HG03469 (cell line): ENCODE measurements around the gene SPPL2B.
"Not testable (repeated sequence)": the region's sequence is repeated elsewhere in the genome, so short reads cannot be mapped to it uniquely, and the experiment has no call there.

Source experiments
- ATAC-seq: cut with Tn5 transposase; IDR thresholded peaks from one replicate; pipeline ENCODE4 v1.9.1; 2021; ENCODE audit warnings: mild to moderate bottlenecking, moderate library complexity, moderate number of reproducible peaks; ENCODE audit not compliant: unreplicated experiment

Gene SPPL2B

GRCh38 chr19:2374808-2375207 is 46.3 kb downstream of the SPPL2B start:
- no peak for ATAC-seq

DNA sequence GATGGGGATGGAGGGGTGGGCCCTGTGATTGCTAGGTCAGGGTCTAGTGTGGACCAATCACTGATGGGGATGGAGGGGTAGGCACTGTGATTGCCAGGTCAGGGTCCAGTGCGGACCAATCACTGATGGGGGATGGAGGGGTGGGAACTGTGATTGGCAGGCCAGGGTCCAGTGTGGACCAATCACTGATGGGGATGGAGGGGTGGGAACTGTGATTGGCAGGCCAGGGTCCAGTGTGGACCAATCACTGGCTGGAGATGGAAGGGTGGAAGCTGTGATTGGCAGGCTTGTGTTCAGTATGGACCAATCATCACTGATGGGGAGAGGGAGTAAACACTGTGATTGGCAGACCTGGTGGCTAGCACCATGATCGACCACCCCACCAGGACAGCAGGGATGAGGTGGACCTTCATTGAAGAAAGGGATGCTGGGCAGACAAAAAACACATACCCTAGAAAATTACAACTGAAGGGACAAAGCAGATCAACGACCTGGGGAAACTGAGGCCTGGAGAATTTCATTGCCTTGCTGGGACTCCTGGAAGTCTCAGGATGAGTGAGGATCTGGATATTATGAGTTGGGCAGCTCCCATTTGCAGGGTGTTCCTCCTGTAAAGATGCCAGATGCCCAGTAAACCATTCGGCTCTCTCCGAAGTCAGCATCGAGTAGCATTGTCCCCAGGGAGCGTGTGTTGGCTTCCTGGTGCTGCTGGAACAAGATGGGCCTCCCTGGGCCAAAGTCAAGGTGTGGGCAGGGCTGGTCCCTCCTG is 47.1 kb downstream of the SPPL2B start:
- ATAC-seq = no peak

DNA sequence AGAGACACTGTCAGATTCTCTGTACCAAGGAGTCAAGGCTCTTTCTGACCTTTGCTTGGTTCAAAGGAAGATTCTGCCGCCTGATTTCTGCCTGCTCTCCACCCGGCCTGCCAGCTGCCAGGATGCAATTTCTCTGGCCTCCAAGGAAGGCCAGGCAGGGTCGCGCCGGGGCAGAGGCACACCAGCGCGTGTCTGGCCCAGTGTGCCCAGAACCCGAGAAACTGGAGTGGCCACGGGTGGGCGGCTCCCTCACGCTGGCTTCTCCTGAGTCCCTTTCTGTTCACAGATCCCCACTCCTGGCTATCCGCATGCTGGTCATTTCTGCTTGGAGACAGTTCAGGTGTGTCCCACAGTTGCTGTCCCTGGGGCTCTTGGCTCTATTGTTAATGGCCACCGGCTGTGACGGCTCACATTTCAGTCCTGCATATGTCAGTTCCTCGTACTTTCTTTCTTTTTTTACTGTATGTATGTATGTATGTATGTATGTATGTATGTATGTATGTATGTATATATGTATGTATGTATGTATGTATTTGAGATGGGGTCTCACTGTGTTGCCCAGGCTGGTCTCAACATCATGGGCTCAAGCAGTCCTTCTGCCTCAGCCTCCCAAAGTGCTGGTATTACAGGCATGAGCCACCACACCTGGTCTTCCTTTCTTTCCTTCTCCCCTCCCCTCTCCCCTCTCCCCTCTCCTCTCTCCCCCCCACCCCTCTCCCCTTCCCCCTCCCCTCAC is 48.5 kb downstream of the SPPL2B start:
- ATAC-seq = no peak

- no peak for ATAC-seq
Measured at GRCh38 chr19:2380567-2380966, 52.1 kb downstream of the SPPL2B start.

DNA sequence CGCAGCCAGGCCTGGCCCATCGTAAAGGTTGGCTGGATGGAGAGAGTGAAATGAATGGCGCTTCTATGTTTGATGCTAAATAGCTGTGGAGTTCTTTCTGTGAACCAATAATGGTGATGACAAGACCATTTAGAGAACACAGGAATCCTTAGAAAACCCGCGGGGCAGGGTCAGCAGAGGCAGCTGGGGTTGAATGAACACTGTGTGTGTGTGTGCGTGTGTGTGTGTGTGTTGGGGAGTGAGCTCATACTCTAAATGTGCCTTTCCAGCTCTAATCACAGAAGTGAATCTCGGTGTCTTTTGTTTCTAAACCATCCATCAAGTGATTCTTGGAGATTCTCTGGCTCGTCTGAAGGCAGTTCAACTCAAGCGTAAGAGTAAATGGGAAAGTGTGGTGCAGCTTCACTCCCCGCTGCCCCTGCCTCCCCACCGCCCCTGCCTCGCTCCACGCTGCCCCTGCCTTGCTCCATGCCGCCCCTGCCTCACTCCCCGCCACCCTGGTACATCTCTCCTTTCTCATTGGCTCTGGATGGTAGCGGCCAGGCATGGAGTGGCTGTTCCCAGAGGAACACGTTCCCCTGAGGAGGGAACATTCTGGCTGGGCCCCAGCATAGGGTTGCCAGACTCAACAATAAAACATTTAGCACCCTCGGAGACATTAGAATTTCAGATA is 52.8 kb downstream of the SPPL2B start:
- no peak for ATAC-seq

DNA sequence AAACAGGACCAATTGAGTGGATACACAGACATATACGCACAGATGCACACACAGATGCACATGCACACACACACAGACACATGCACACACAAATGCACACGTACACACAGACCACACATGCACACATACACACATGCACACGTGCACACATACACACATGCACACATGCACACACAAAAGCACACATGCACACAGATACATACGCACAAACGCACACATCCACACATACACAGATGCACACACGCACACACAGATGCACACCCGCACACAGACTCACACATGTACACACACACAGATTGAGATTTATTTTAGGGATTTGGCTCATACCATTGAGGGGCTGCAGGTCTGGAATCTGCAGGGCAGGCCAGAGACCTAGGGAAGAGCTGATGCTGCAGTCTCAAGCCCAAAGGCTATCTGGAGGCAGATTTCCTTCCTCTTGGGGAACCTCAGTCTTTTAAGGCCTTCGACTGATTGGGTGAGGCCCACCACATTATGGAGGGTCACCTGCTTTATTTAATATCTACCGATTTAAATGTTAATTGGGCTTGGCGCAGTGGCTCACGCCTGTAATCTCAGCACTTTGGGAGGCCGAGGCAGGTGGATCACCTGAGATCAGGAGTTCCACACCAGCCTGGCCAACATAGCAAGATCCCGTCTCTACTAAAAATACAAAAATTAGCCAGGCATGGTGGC is 54.2 kb downstream of the SPPL2B start:
- ATAC-seq = no peak

DNA sequence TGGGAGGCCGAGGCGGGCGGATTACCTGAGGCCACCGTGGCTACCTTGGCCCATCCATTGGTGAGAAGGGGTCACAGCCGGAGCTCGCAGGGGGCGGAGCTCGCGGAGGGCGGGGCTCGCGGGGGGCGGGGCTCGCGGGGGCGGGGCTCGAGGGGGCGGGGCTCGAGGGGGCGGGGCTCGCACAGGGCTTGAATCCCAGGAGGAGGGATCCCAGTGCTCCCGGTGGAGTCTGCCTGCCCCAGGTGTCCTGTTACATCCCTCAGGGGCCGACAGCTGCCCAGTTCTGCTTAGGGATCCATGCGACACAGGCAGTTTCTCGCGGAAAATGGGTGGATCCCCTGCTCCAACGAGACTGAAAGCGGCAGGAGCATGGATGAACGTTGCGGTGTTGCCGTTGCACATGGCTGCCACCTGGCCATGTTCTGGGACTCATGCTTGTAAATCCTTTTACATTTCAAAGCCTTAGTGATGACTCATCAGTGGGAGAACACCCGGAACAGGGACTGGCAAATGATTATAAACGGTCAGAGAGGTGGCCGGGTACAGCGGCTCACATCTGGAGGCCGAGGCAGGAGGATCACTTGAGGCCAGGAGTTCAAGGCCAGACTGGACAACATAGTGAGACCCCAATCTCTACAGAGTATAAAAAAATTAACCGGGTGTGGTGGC is 56.7 kb downstream of the SPPL2B start:
- no peak for ATAC-seq

GRCh38 chr19:2387367-2388288 is 59.1 kb downstream of the SPPL2B start:
- no peak for ATAC-seq

DNA sequence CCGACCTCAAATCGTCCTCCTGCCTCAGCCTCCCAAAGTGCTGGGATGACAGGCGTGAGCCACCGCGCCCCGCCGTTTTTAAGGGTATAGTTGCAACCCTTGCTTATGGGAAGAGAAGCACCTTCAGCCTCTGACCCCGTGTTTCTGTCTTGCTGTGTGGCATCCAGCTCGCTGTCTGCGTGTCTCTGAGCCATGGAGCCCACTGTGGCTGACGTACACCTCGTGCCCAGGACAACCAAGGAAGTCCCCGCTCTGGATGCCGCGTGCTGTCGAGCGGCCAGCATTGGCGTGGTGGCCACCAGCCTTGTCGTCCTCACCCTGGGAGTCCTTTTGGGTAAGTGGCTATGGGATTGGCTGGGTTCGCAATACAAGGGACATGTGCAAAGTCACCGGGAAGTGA is 61.1 kb downstream of the SPPL2B start:
- no peak for ATAC-seq

DNA sequence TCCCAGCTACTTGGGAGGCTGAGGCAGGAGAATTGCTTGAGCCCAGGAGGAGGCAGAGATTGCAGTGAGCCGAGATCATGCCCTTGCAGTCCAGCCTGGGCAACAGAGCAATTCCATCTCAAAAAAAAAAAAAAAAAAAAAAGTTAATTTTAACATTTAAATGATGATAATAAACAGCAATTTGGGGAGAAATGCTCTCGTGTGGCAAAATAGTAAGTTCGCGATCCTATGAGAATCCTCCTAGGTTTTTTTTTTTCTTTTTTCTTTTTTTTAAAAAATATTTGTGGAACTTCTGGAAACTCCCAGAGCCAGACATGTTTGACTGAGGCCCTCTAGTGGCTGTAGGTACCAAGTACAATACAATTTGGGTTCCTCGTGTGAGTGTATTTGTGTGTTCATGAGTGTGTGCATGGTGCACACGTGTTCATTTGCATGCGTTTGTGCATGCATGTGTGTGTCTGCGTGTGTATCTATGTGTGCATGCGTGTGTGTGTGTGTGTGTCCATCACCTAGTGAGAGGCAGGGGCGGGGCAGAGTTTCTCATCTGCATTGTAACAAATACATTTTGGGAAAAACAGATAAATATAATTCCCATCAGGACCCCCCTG is 62.7 kb downstream of the SPPL2B start:
- no peak for ATAC-seq

DNA sequence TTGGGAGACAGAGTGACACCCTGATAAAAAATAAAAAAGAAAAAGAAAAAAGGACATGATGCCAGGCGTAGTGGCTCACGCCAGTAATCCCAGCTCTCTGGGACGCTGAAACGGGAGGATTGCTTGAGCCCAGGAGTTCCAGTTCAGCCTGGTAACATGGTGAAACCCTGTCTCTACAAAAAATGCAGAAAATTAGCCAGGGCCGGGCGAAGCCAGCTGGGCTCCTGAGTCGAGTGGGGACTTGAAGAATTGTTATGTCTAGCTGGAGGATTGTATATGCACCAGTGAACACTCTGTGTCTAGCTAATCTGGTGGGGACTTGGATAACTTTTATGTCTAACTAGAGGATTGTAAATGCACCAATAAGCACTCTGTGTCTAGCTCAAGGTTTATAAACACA is 63.9 kb downstream of the SPPL2B start:
- ATAC-seq = no peak

DNA sequence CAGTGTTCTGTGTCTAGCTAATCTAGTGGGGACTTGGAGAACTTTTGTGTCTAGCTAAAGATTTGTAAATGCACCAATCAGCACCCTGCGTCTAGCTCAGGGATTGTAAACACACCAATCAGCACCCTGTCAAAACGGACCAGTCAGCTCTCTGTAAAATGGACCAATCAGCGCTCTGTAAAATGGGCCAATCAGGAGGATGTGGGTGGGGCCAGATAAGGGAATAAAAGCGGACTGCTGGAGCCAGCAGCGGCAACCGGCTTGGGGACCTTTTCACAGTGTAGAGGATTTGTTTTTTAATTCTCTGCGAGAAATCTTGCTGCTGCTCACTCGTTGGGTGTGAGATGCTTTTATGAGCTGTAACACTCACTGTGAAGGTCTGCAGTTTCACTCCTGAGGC is 64.4 kb downstream of the SPPL2B start:
- ATAC-seq = not testable (repeated sequence)

DNA sequence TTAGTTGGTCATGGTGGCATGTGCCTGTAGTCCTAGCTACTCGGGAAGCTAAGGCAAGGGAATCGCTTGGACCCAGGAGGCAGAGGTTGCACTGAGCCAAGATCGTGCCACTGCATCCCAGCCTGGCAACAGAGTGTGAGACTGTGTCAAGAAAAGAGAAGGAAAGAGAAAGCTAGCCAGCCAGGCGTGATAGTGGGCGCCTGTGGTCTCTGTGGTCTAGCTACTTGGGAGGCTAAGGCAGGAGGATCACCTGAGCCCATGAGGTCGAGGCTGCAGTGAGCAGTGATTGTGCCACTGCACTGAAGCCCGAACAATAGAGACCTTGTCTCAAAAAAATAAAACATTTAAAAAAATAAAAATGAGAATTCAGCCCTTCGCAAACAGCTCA is 65.6 kb downstream of the SPPL2B start:
- no peak for ATAC-seq

GRCh38 chr19:2394442-2395292 is 66.2 kb downstream of the SPPL2B start:
- no peak for ATAC-seq

- not testable (repeated sequence) for ATAC-seq
Measured at GRCh38 chr19:2395293-2395829, 66.9 kb downstream of the SPPL2B start.

DNA sequence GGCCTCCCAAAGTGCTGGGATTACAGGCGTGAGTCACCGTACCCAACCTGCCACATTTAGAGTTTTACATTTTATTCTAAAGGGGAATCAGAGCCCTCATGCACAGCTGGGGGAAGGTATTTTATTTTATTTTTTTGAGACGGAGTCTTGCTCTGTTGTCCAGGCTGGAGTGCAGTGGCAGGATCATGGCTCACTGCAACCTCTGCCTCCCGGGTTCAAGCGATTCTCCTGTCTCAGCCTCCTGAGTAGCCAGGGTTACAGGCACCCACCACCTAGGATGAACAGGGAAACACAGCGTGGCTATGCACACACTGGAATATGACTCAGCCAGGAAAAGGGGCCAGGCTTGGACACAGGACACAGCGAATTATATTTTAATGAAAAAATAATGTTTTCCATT is 68.7 kb downstream of the SPPL2B start:
- not testable (repeated sequence) for ATAC-seq

- ATAC-seq = no peak
Measured at GRCh38 chr19:2398735-2399305, 70.3 kb downstream of the SPPL2B start.

- no peak for ATAC-seq
Measured at GRCh38 chr19:2399582-2399981, 71.1 kb downstream of the SPPL2B start.
